Measurements from ENCODE around the gene ABCB11.
A peak's percentile ranks its signal among the peaks of the same experiment; 100 is the strongest.
"Not testable (repeated sequence)": the region's sequence is repeated elsewhere in the genome, so short reads cannot be mapped to it uniquely, and the experiment has no call there.

The ABCB11 gene
- long read RNA-seq, donor 1 = 0 reads
- long read RNA-seq, donor 2 = 0 reads
- long read RNA-seq, donor 3 = 0 reads
- long read RNA-seq, donor 4 = 0 reads
- long read RNA-seq, donor 5 = 0 reads
- long read RNA-seq, donor 6 = 0 reads
- long read RNA-seq, donor 7 = 0 reads
- long read RNA-seq, donor 8 = 0 reads

GRCh38 chr2:169031202-169031601 lies at the start of gene ABCB11:
TSS of gene ABCB11 (minus strand) at chr2:169031324. CDS start at chr2:169018125, 13,199 bp downstream.
- no peak for DNase-seq

- no peak for DNase-seq
Measured at GRCh38 chr2:169080250-169081069, 49.3 kb upstream of the ABCB11 start.

GRCh38 chr2:169077674-169078240 lies 46.6 kb upstream of the ABCB11 start:
- DNase-seq = no peak

- peak; percentile 11 for DNase-seq
Measured at GRCh38 chr2:169073963-169074751, 43.0 kb upstream of the ABCB11 start.

- no peak for DNase-seq
Measured at GRCh38 chr2:169073211-169073962, 42.3 kb upstream of the ABCB11 start.

- DNase-seq = no peak
Measured at GRCh38 chr2:169072163-169072925, 41.2 kb upstream of the ABCB11 start.

GRCh38 chr2:169071455-169071854 lies 40.3 kb upstream of the ABCB11 start:
- no peak for DNase-seq

GRCh38 chr2:169069833-169070232 lies 38.7 kb upstream of the ABCB11 start:
- DNase-seq = no peak

GRCh38 chr2:169069341-169069740 lies 38.2 kb upstream of the ABCB11 start, which contains the start of gene DHRS9:
TSS of gene DHRS9 (plus strand) at chr2:169069563. CDS start at chr2:169081582, 12,019 bp downstream.
- DNase-seq = no peak

- DNase-seq = no peak
Measured at GRCh38 chr2:169066897-169067296, 35.8 kb upstream of the ABCB11 start.

GRCh38 chr2:169065864-169066517 lies 34.9 kb upstream of the ABCB11 start:
- DNase-seq = no peak

GRCh38 chr2:169065422-169065821 lies 34.3 kb upstream of the ABCB11 start:
- no peak for DNase-seq

- DNase-seq = not testable (repeated sequence)
Measured at GRCh38 chr2:169064199-169064598, 33.1 kb upstream of the ABCB11 start.

- not testable (repeated sequence) for DNase-seq
Measured at GRCh38 chr2:169054575-169054974, 23.5 kb upstream of the ABCB11 start.

- DNase-seq = no peak
Measured at GRCh38 chr2:169050476-169051240, 19.5 kb upstream of the ABCB11 start.

- no peak for DNase-seq
Measured at GRCh38 chr2:169049142-169049541, 18.0 kb upstream of the ABCB11 start.

- DNase-seq = no peak
Measured at GRCh38 chr2:169047256-169048250, 16.4 kb upstream of the ABCB11 start.

GRCh38 chr2:169046440-169047151 lies 15.5 kb upstream of the ABCB11 start:
- DNase-seq = no peak
